ENCODE measurements around the gene SFRP2.

DNA sequence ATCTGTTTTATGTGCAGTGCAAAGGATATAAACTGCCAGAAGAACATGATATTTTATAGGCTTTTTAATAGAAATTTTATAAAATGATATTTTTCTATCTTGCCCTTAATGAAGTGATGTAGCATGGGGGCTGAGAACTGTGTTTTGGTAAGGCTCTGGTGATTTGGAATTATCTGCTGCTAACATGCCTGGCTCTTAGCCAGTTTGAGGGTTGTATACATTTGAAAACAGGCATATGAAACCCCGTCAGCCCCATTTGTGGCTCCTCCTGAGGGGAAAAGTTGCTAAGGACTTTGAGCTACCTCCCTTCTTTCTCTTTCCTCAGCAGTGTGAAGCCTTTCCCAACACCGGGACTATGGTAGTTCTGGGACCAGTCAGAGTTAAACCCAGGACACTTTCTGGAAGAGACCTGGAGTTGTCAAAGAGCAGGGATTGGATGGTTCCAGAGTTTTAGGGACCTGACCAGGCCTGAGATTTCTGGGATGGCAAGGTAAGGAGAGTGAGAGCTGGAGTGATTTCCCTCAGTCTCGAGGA is 4.7 kb downstream of the SFRP2 start:
- TF ChIP-seq CTCF (IDR thresholded peaks at IDR 0.05): no peak
- TF ChIP-seq POLR2A (IDR thresholded peaks at IDR 0.05): no peak

Measured in Peyer's patch (tissue), 4 donors.